B cell (primary cell): ENCODE results near the gene IPO11.

Experiments
- EZH2 ChIP-seq: IDR thresholded peaks from 2 replicates; pipeline ENCODE4 v1.6.1; 2012; ENCODE audit warnings: borderline replicate concordance, low read depth, mild to moderate bottlenecking, moderate library complexity, low read length; ENCODE audit not compliant: insufficient read depth, poor library complexity, severe bottlenecking
- TF ChIP-seq, protein P1 (sequence below): fragments of 200-600 bp; IDR thresholded peaks from one replicate; pipeline ENCODE4 v1.8.0; 2022; ENCODE audit warnings: antibody characterized with exemption, mild to moderate bottlenecking

- TF ChIP-seq, protein P1, sequence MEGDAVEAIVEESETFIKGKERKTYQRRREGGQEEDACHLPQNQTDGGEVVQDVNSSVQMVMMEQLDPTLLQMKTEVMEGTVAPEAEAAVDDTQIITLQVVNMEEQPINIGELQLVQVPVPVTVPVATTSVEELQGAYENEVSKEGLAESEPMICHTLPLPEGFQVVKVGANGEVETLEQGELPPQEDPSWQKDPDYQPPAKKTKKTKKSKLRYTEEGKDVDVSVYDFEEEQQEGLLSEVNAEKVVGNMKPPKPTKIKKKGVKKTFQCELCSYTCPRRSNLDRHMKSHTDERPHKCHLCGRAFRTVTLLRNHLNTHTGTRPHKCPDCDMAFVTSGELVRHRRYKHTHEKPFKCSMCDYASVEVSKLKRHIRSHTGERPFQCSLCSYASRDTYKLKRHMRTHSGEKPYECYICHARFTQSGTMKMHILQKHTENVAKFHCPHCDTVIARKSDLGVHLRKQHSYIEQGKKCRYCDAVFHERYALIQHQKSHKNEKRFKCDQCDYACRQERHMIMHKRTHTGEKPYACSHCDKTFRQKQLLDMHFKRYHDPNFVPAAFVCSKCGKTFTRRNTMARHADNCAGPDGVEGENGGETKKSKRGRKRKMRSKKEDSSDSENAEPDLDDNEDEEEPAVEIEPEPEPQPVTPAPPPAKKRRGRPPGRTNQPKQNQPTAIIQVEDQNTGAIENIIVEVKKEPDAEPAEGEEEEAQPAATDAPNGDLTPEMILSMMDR, result no peak
- no peak for TF ChIP-seq EZH2
These were observed 164.9 kb downstream of the IPO11 start for GRCh38 chr5:62577488-62577887.
